ENCODE measurements around the gene SNX4.

- TF ChIP-seq POLR2A (IDR thresholded peaks at IDR 0.05) (no peak), EP300 (IDR thresholded peaks at IDR 0.05; ENCODE audit: low read depth) (no peak)
These were observed 57.2 kb downstream of the SNX4 start for GRCh38 chr3:125462722-125463299.
